ENCODE data around the gene IGF2BP3.

IGF2BP3 gene

DNA sequence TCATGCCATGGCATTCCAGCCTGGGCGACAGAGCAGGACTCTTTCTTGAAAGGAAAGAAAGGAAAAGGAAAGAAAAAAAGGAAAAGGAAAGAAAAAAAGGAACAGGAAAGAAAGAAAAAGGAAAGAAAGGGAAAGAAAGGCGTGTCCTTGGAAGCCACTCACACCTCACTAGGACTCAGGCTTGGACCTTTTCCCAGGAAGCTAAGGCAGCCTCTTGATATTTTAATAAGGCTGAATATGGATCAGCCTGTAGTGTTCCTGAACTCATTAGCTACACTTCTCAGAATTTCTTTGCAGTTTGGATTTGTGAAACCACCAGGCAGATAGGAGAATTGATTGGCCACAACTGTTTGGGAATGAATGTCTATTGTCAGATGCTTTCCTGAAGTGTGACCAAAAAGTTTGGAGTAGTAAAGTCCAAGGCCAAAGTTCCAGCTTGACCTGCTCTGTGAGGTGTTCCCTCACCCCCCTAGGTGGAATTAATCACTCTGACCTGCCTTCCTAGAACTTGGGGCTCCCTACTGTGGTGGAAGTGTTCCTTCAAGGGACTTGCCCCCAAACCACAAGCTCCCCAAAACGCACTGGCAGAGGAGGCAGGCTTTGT lies 178.2 kb downstream of the IGF2BP3 start:
- H3K9me3 Mint-ChIP-seq, result no peaks in the 10 kb centered on the region
- intact Hi-C loops (cut with micrococcal nuclease), result no loop called here
- H3K27ac Mint-ChIP-seq, result no peak overlapping the region
- H3K4me3 Mint-ChIP-seq, result no peak overlapping the region
- H3K4me1 Mint-ChIP-seq (ENCODE audit: low read depth), result peaks cover 6% of the 10 kb centered on the region
- H3K27me3 Mint-ChIP-seq, result no peaks in the 10 kb centered on the region
- H3K36me3 Mint-ChIP-seq (ENCODE audit: low read depth), result no peaks in the 10 kb centered on the region

DNA sequence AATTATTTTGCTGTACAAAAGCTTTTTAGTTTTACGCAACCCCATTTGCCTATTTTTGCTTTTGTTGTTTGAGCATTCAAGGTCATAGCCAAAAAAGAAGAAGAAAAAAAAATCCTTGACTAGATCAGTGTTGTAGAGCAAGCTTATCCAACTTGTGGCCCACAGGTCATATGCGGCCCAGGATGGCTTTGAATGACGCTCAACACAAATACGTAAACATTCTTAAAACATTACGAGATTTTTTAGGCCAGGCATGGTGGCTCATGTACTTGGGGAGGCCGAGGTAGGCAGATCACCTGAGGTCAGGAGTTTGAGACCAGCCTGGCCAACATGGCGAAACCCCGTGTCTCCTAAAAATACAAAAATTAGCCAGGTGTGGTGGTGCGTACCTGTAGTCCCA lies 179.3 kb downstream of the IGF2BP3 start:
- Mint-ChIP-seq H3K4me3 (no peak overlapping the region), H3K9me3 (peaks cover 4% of the 10 kb centered on the region), H3K27ac (no peak overlapping the region), H3K27me3 (no peaks in the 10 kb centered on the region), H3K36me3 (ENCODE audit: low read depth) (no peaks in the 10 kb centered on the region), H3K4me1 (ENCODE audit: low read depth) (peaks cover 6% of the 10 kb centered on the region)
- intact Hi-C loops (cut with micrococcal nuclease), result no loop called here

DNA sequence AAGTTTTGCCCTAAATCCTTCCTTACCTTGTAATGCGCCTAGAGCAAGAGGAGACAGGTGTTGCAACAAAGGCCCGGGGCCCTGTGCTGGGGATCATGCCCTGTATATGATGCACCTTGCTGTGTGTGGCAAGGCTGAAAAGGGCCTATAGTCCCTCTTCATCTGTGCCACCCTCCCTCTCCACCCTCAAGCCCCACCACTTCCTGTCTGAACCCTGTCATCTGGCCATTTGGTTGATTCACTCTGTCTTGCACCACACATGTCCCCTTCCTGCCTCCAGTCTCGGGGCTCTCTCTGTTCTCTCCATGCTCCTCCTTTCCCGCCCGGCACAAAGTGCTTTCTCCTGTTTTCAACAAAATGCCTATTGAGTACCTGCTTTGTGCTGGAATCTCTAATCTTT lies 182.7 kb downstream of the IGF2BP3 start:
- Mint-ChIP-seq H3K27me3 (no peaks in the 10 kb centered on the region), H3K4me3 (no peak overlapping the region), H3K27ac (no peak overlapping the region), H3K36me3 (ENCODE audit: low read depth) (no peaks in the 10 kb centered on the region), H3K9me3 (peaks cover 9% of the 10 kb centered on the region), H3K4me1 (ENCODE audit: low read depth) (peaks cover 6% of the 10 kb centered on the region)
- intact Hi-C loops (cut with micrococcal nuclease), result no loop called here

DNA sequence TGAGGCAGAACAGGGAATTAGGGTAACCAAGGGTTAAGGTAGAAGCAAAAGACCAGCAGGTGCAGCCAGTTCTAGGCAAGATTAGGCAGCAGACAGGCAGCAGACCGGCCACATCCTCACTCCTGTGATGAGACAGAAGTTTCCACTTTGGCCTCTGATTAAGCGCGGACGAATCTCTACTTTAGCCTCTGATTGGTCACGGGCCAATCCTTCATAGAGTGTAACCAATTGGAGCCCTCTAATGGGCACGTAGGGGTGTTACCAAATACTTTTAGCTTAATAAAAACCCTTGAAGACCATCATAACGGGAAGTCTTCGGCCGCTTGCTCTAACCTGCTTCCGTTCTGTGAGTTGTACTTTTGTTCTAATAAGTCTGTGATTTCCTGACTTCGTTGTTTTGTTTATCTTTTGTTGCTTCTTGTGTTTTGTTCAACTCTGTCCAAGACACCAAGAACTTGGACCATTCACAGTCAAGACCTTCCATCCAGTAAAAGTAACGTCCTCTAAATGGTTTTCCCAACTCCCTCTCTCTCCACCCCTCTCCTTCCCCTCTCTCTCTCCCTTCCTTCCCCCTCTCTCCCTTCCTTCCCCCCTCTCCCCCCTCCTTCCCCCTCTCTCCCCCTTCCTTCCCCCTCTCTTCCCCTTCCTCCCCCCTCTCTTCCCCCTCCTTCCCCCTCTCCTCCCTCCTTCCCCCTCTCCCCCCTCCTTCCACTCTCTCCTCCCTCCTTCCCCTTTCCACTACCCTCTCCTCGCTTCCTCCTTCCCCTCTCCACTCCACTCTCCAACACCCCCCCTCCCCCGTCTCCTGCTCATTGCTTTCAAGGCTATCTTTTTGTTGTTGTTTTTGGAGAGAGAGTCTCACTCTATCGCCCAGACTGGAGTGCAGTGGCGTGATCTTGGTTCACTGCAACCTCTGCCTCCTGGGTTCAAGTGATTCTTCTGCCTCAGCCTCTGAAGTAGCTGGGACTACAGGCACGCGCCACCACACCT lies 184.3 kb downstream of the IGF2BP3 start:
- Mint-ChIP-seq H3K4me3 (no peak overlapping the region), H3K4me1 (ENCODE audit: low read depth) (peaks cover 6% of the 10 kb centered on the region), H3K9me3 (peaks cover 9% of the 10 kb centered on the region), H3K27ac (no peak overlapping the region), H3K27me3 (no peaks in the 10 kb centered on the region), H3K36me3 (ENCODE audit: low read depth) (no peaks in the 10 kb centered on the region)
- intact Hi-C loops (cut with micrococcal nuclease), result no loop called here

DNA sequence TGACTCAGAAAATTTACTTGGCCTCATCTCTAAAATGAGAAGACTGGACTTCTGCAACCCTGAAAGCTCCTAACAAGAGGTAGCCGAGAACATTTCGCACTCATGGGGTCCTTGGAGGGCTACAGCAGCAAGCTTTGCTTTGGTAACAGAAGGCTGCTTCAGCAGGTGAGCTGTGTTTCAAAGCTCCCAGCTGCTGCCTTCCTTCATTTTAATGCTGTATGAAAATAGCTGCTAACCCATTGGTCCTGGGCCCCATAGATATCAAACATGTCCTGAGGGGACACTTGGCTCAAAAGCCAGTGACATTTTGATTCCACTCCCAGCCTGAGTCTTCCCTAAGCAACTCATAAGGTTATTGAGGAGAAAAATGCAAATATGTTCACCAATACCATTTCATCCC lies 185.4 kb downstream of the IGF2BP3 start:
- H3K27ac Mint-ChIP-seq, result no peak overlapping the region
- H3K9me3 Mint-ChIP-seq, result peaks cover 9% of the 10 kb centered on the region
- H3K4me1 Mint-ChIP-seq (ENCODE audit: low read depth), result peaks cover 6% of the 10 kb centered on the region
- H3K27me3 Mint-ChIP-seq, result no peaks in the 10 kb centered on the region
- intact Hi-C loops (cut with micrococcal nuclease), result no loop called here
- no peak overlapping the region for H3K4me3 Mint-ChIP-seq
- H3K36me3 Mint-ChIP-seq (ENCODE audit: low read depth), result no peaks in the 10 kb centered on the region

DNA sequence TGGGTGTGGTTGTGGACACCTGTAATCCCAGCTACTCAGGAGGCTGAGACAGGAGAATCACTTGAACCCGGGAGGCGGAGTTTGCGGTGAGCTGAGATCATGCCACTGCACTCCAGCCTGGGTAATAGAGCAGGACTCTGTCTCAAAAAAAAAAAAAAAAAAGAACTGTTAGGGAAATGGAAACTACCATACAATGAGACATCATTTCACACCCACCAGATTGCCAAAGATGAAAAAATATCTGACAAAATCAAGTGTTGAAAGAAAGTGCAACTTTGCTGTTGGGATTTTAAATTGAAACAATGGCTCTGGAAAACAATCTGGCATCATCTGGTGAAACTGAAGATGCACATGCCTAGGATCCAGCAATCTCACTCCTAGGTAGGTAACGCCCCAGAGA lies 187.2 kb downstream of the IGF2BP3 start:
- H3K4me3 Mint-ChIP-seq, result no peak overlapping the region
- peaks cover 6% of the 10 kb centered on the region for H3K4me1 Mint-ChIP-seq (ENCODE audit: low read depth)
- no peaks in the 10 kb centered on the region for H3K36me3 Mint-ChIP-seq (ENCODE audit: low read depth)
- peaks cover 9% of the 10 kb centered on the region for H3K9me3 Mint-ChIP-seq
- no peak overlapping the region for H3K27ac Mint-ChIP-seq
- intact Hi-C loops (cut with micrococcal nuclease), result no loop called here
- no peaks in the 10 kb centered on the region for H3K27me3 Mint-ChIP-seq

DNA sequence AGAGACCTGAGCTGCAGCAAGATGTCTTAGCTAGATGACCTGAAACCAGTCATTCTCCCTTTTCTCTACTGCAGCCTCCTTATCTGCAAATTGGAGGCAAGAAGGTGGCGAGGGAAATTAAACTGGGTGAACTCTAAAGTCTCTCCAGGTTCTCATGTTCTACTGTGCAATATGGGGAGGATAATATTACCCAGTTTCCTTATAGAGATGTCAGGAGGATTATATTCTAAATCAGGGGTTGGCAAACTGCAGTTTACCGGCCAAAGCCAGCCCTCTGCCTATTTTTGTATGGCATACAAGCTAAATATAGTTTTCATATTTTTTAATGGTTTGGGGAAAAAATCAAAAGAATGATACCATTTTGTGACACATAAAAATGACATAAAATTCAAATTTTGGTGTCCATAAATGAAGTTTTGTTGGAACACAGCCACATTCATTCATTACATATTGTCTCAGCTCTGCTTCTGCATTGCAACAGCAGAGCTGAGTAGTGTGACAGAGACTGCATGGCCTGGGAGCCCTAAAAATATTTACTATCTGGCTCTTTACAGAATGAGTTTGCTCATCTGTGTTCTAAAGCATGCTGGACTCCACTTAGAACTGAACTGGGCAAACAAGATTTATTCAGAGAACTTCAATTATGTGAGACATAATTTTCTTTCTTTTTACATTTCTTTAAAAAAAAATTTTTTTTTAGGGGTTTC lies 190.3 kb downstream of the IGF2BP3 start:
- intact Hi-C loops (cut with micrococcal nuclease), result loop anchor here (5.0 to 10.0 kb wide), 2 partner anchors 255 to 432 kb away; partner anchors contain the start of genes STK31 and TRA2A
- no peaks in the 10 kb centered on the region for H3K27me3 Mint-ChIP-seq
- H3K36me3 Mint-ChIP-seq (ENCODE audit: low read depth), result peaks cover 4% of the 10 kb centered on the region
- H3K27ac Mint-ChIP-seq, result no peak overlapping the region
- H3K4me3 Mint-ChIP-seq, result no peak overlapping the region
- no peaks in the 10 kb centered on the region for H3K4me1 Mint-ChIP-seq (ENCODE audit: low read depth)
- H3K9me3 Mint-ChIP-seq, result no peaks in the 10 kb centered on the region

DNA sequence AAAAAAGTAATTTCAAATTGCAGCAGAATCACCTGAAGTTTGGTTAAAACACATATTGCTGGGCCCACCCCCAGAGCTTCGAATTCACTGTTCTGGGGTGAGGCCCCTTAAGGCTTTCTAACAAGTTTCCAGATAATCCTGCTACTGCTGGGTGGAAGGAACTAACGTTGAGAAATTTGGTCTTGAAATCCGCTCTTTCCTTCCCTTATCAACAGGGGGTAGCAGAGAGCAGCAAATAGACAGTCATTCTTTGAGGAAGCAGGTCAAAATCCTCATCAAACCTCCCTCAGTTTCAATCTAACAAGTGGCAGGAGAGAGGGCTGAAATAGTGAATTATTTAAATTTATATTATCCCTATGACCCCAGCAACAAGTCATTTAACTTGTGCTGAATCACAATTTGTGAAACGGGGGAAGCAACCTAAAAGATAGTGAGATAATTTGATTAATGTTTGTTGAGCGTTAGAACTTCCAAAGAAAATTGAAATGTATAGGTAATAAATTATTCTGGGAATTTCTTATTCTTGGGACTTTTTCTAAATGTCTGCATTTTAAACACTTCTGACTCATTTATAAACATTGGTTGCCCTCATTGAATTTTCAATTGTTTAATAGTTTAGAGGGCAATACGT lies 192.8 kb downstream of the IGF2BP3 start:
- intact Hi-C loops (cut with micrococcal nuclease), result loop anchor here (5.0 to 10.0 kb wide), 2 partner anchors 257 to 435 kb away; partner anchors contain the start of genes STK31 and TRA2A
- no peak overlapping the region for H3K27ac Mint-ChIP-seq

DNA sequence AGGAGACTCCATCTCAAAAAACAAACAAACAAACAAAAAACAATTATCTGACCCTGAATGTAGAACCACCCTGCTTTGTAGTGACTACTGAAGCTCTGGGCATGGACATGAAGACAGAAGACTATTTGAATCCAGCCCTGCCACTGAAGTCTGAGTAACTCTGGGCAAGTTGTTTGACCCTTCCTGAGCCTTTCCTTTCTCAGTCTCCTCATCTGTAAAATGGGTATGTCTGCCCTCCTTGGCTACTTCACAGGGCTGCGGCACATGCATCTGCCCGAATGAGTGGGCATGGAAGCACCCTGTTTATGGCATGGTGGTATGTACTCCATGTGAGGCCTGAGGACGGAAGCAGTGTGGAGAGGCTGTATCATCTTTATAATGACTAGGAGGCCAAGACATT lies 193.3 kb downstream of the IGF2BP3 start:
- intact Hi-C loops (cut with micrococcal nuclease), result loop anchor here (5.0 to 10.0 kb wide), 2 partner anchors 258 to 435 kb away; partner anchors contain the start of genes STK31 and TRA2A
- Mint-ChIP-seq H3K4me1 (ENCODE audit: low read depth) (peaks cover 6% of the 10 kb centered on the region), H3K36me3 (ENCODE audit: low read depth) (peaks cover 11% of the 10 kb centered on the region), H3K27ac (no peak overlapping the region), H3K27me3 (peaks cover 3% of the 10 kb centered on the region), H3K4me3 (no peak overlapping the region), H3K9me3 (no peaks in the 10 kb centered on the region)

More for the DNA sequence above, 192.8 kb downstream of the IGF2BP3 start:
- peaks cover 7% of the 10 kb centered on the region for H3K36me3 Mint-ChIP-seq (ENCODE audit: low read depth)
- peaks cover 6% of the 10 kb centered on the region for H3K4me1 Mint-ChIP-seq (ENCODE audit: low read depth)
- H3K27me3 Mint-ChIP-seq, result no peaks in the 10 kb centered on the region
- no peaks in the 10 kb centered on the region for H3K9me3 Mint-ChIP-seq
- no peak overlapping the region for H3K4me3 Mint-ChIP-seq

DNA sequence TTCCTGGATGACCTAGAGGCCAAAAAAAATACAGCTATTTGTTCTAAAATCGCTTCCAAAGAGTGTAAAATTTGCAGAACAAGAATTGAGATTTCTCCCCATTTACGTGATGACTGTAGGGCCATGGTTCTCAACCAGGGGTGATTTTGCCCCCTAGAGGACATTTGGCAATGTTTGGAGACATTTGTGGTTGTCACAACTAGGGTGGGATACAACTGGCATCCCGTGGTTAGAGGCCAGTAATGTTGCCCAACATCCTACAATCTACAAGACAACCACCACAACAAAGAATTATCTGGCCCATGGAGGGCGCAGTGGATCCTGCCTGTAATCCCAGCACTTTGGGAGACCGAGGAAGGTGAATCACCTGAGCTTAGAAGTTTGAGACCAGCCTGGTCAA lies 193.9 kb downstream of the IGF2BP3 start:
- peaks cover 12% of the 10 kb centered on the region for H3K36me3 Mint-ChIP-seq (ENCODE audit: low read depth)
- H3K27ac Mint-ChIP-seq, result no peak overlapping the region
- no peak overlapping the region for H3K4me3 Mint-ChIP-seq
- peaks cover 3% of the 10 kb centered on the region for H3K27me3 Mint-ChIP-seq
- no peaks in the 10 kb centered on the region for H3K9me3 Mint-ChIP-seq
- intact Hi-C loops (cut with micrococcal nuclease), result loop anchor here (5.0 to 10.0 kb wide), 2 partner anchors 258 to 436 kb away; partner anchors contain the start of genes STK31 and TRA2A
- H3K4me1 Mint-ChIP-seq (ENCODE audit: low read depth), result peaks cover 6% of the 10 kb centered on the region

DNA sequence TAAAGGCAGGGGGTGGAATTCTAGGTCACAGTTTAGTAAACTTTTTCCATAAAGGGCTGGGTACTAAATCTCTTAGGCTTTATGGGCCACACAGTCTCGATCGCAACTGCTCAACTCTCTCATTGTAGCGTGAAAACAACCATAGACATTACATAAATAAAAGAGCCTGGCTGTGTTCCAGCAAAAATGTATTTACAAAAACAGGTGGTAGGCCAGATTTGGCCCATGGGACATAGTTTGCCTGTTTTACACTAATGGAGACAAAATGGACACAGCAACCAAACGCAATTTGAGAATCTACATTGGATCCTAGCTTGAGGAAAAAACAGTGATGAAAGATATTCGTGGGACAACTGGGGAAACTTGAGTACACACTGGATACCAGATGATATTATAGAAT lies 194.4 kb downstream of the IGF2BP3 start:
- intact Hi-C loops (cut with micrococcal nuclease), result loop anchor here (5.0 to 10.0 kb wide), 2 partner anchors 259 to 436 kb away; partner anchors contain the start of genes STK31 and TRA2A
- H3K4me1 Mint-ChIP-seq (ENCODE audit: low read depth), result peaks cover 6% of the 10 kb centered on the region
- peaks cover 3% of the 10 kb centered on the region for H3K27me3 Mint-ChIP-seq

DNA sequence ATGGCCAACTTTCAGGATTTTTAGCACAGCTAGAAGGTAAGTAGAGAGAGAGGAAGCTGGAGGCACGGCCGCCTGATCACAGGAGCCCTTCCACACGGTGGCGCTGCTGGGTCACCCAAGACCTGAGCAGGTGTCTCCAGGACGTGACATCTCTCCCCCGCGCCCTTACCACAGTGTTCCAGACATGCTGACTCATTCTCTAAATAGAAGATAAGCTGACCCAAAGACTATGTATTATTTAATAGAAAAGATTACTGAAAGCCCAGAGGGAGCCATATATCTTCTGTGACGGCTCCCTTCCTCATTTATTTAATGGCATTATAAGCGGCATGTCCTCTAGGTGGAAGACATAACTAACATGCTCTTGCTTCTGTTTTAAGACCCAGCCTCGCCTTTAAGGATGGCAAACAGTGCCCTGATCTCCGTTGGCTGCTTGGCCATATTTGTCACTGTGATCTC lies 197.1 kb downstream of the IGF2BP3 start:
- H3K36me3 Mint-ChIP-seq (ENCODE audit: low read depth), result peaks cover 29% of the 10 kb centered on the region
- intact Hi-C loops (cut with micrococcal nuclease), result loop anchor here (10.0 kb wide), 1 partner anchor 262 kb away; the partner anchor contains the start of gene TRA2A
- H3K4me3 Mint-ChIP-seq, result no peak overlapping the region
- H3K4me1 Mint-ChIP-seq (ENCODE audit: low read depth), result peaks cover 6% of the 10 kb centered on the region
- peaks cover 3% of the 10 kb centered on the region for H3K27me3 Mint-ChIP-seq
- H3K27ac Mint-ChIP-seq, result no peak overlapping the region
- H3K9me3 Mint-ChIP-seq, result no peaks in the 10 kb centered on the region

More for the DNA sequence above, 194.4 kb downstream of the IGF2BP3 start:
- peaks cover 16% of the 10 kb centered on the region for H3K36me3 Mint-ChIP-seq (ENCODE audit: low read depth)
- no peaks in the 10 kb centered on the region for H3K9me3 Mint-ChIP-seq
- no peak overlapping the region for H3K4me3 Mint-ChIP-seq
- no peak overlapping the region for H3K27ac Mint-ChIP-seq

DNA sequence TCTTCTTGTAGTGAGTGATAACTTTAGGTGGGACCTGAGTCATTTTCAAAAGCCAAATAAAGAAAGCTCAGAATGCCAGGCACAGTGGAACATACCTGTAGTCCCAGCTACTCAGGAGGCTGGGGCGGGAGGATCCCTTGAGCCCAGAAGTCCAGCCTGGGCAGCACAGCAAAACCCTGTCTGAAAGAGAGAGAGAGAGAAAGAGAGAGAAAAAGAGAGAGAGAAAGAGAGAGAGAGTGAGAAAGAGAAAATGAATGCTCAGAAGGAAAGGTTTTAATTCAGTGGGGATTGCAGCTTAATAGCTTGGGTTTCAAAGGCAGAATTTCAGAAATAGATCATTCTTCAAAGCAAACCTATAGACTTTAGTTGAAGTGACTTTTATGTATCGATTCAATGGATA lies 198.0 kb downstream of the IGF2BP3 start:
- Mint-ChIP-seq H3K4me3 (no peak overlapping the region), H3K9me3 (no peaks in the 10 kb centered on the region), H3K27ac (no peak overlapping the region), H3K36me3 (ENCODE audit: low read depth) (peaks cover 34% of the 10 kb centered on the region), H3K4me1 (ENCODE audit: low read depth) (peaks cover 6% of the 10 kb centered on the region), H3K27me3 (peaks cover 3% of the 10 kb centered on the region)
- intact Hi-C loops (cut with micrococcal nuclease), result loop anchor here (10.0 kb wide), 1 partner anchor 263 kb away; the partner anchor contains the start of gene TRA2A
